Suprapubic skin (tissue), 4 donors: ENCODE results near the gene THRB. TPM values are rescaled to one million over a fixed set of nuclear protein-coding genes. Genes with fewer than 3 reads are reported as not detected.

Experiments
- DNase-seq, 2 donors: peaks; one replicate each; pipeline ENCODE4 v3.0.0-alpha.2; 2019; ENCODE audit warnings: low spot score in 2 of 2
- H3K27ac ChIP-seq: fragments of 200-600 bp; sonication (generic); one replicate; pipeline ENCODE4 v1.5.1; 2019
- H3K27me3 ChIP-seq: fragments of 200-600 bp; sonication (generic); one replicate; pipeline ENCODE4 v1.5.1; 2019
- H3K36me3 ChIP-seq: fragments of 200-600 bp; sonication (generic); one replicate; pipeline ENCODE4 v1.5.1; 2019
- H3K4me1 ChIP-seq: fragments of 200-600 bp; sonication (generic); one replicate; pipeline ENCODE4 v1.5.1; 2019
- H3K4me3 ChIP-seq: fragments of 200-600 bp; sonication (generic); one replicate; pipeline ENCODE4 v1.5.1; 2019; ENCODE audit warnings: mild to moderate bottlenecking
- H3K9me3 ChIP-seq: fragments of 200-600 bp; sonication (generic); one replicate; pipeline ENCODE4 v1.5.1; 2019
- CTCF ChIP-seq, 2 donors: fragments of 200-600 bp in 1 of 2; fragments of 450-650 bp in 1 of 2; sonication (generic) in 1 of 2; IDR thresholded peaks; one replicate each; pipeline ENCODE4 v1.5.1; 2016 to 2019; ENCODE audit warnings: antibody characterized with exemption in 2 of 2, mild to moderate bottlenecking in 1 of 2, moderate library complexity in 1 of 2
- EP300 ChIP-seq: sonication (generic); formaldehyde crosslinking; IDR thresholded peaks from one replicate; pipeline ENCODE4 v1.6.1; 2017; ENCODE audit warnings: antibody characterized with exemption
- POLR2A ChIP-seq, 2 donors: fragments of 450-650 bp; IDR thresholded peaks; one replicate each; pipeline ENCODE4 v1.6.1; 2017; ENCODE audit warnings: antibody characterized with exemption in 2 of 2, mild to moderate bottlenecking in 2 of 2, moderate library complexity in 2 of 2
- POLR2AphosphoS5 ChIP-seq, 3 donors: sonication (generic); formaldehyde crosslinking; IDR thresholded peaks; one replicate each; pipeline ENCODE4 v1.6.1; 2017; ENCODE audit warnings: antibody characterized with exemption in 3 of 3
- WGBS: methylation state at CpG from one replicate; pipeline ENCODE4 v1.1.5; 2018; 5-methylcytosine and 5-hydroxymethylcytosine counted together
- total RNA-seq, 4 donors: library from RNA; depleted of rRNA; stranded (reverse); fragments of >200 nt; gene quantifications; one replicate each; pipeline ENCODE4 v1.1.0, GENCODE V29; 2016

Gene THRB
- total RNA-seq, 4 donors from 2014 or later = 16.6 to 32.9 (median 24.4) TPM

GRCh38 chr3:24302396-24302795, 192.3 kb downstream of the THRB start:
- Histone ChIP-seq H3K36me3 (no peaks in the 10 kb centered on the region), H3K9me3 (no peaks in the 10 kb centered on the region), H3K4me1 (peaks cover 15% of the 10 kb centered on the region), H3K27me3 (no peaks in the 10 kb centered on the region), H3K4me3 (no peak overlapping the region), H3K27ac (no peak overlapping the region)
- DNase-seq = no peak
- WGBS = 88% methylated on average over 2 of the region's 2 CpGs
- TF ChIP-seq POLR2AphosphoS5 (IDR thresholded peaks at IDR 0.05) (no peak), EP300 (no peak), POLR2A (IDR thresholded peaks at IDR 0.05) (no peak)

- Histone ChIP-seq H3K27ac (no peak overlapping the region), H3K9me3 (no peaks in the 10 kb centered on the region), H3K36me3 (no peaks in the 10 kb centered on the region), H3K4me3 (no peak overlapping the region), H3K4me1 (peaks cover 14% of the 10 kb centered on the region), H3K27me3 (no peaks in the 10 kb centered on the region)
- WGBS = 96% methylated on average over 2 of the region's 2 CpGs
- no peak for DNase-seq
- TF ChIP-seq POLR2AphosphoS5 (IDR thresholded peaks at IDR 0.05) (no peak), EP300 (no peak), CTCF (IDR thresholded peaks at IDR 0.05) (no peak), POLR2A (IDR thresholded peaks at IDR 0.05) (no peak)
These were observed 193.7 kb downstream of the THRB start for GRCh38 chr3:24300949-24301348.

GRCh38 chr3:24299806-24300626, 194.6 kb downstream of the THRB start:
- no peaks in the 10 kb centered on the region for H3K9me3 ChIP-seq
- no peaks in the 10 kb centered on the region for H3K27me3 ChIP-seq
- H3K27ac ChIP-seq = no peak overlapping the region
- H3K36me3 ChIP-seq = no peaks in the 10 kb centered on the region
- H3K4me1 ChIP-seq = peaks cover 7% of the 10 kb centered on the region
- WGBS = 51% methylated on average over 6 of the region's 6 CpGs
- H3K4me3 ChIP-seq = no peak overlapping the region
- TF ChIP-seq CTCF (IDR thresholded peaks at IDR 0.05) = no peak
- no peak for TF ChIP-seq POLR2AphosphoS5 (IDR thresholded peaks at IDR 0.05)
- TF ChIP-seq POLR2A (IDR thresholded peaks at IDR 0.05) = no peak
- no peak for TF ChIP-seq EP300
- no peak for DNase-seq

DNA sequence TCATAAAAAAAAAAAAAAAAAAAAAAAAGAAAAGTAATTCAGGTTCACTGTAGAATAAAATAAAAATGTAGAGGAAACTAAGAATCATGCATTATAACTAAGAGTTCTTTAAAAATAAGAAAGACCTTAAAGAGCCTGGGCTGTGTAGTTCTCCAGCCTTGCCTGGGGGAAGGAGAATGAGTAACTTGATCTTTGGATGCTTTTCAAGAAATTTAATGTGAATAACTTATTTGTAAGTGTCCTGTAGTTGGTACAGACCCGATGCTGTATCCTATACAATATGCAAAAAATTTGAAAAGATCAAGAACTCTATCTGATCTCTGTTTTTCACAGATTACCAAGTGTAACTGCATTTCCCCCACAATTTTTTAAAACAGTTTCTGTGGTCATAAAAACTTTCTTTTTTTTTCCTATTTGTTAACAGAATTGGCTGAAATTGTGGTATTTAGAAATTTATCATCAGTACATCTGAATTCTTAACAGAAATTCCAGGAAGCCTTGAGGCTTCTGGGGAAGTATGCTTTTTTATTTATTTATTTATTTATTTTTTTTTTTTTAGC, 195.3 kb downstream of the THRB start:
- peaks cover 5% of the 10 kb centered on the region for H3K36me3 ChIP-seq
- DNase-seq = no peak
- no peaks in the 10 kb centered on the region for H3K27me3 ChIP-seq
- H3K9me3 ChIP-seq = peaks cover 2% of the 10 kb centered on the region
- TF ChIP-seq CTCF (IDR thresholded peaks at IDR 0.05) (no peak), EP300 (no peak), POLR2AphosphoS5 (IDR thresholded peaks at IDR 0.05) (no peak), POLR2A (IDR thresholded peaks at IDR 0.05) (no peak)
- peaks cover 7% of the 10 kb centered on the region for H3K4me1 ChIP-seq
- H3K27ac ChIP-seq = no peak overlapping the region
- H3K4me3 ChIP-seq = no peak overlapping the region
- 20% methylated on average over 1 of the region's 1 CpG for WGBS

DNA sequence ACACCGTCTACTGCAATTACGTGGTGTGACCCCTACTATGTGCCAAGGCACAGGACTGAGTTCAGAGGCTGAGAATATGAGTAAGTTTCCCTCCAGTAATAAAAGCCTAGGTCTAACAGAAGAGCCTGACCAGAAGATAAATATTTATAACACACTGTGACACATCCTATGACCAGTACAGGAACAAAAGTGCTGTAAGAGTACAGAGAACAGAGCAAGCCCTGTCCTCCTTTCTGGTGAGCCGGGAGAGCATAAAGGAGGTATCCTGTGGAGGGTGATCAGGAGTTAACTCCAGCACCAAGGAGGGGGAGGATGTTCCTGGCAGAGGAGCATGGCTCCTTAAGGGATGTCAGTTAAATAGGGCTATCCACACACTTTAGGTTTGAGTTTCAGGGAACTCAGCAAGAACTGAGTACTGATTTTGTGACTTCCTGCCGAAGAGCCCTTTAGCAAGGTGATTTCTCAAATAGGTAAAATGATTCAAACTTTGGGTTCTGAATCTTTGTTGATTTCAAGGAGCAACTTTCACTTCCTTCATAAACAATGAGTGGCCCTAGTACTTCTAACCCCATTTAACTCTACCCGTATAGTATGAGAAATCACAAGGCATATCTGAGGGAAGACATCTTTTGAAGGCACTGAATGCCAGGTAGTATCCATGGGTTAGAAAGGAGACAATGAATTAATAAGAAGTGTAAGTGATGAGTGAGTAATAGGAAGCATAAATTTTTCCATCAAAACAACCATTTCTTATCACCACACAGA, 198.0 kb downstream of the THRB start:
- Histone ChIP-seq H3K27me3 (no peaks in the 10 kb centered on the region), H3K27ac (no peak overlapping the region), H3K4me3 (no peak overlapping the region), H3K36me3 (peaks cover 13% of the 10 kb centered on the region), H3K4me1 (peaks cover 7% of the 10 kb centered on the region), H3K9me3 (peaks cover 7% of the 10 kb centered on the region)
- DNase-seq = no peak
- WGBS = 88% methylated on average over 5 of the region's 5 CpGs
- TF ChIP-seq POLR2AphosphoS5 (IDR thresholded peaks at IDR 0.05) = no peak
- TF ChIP-seq EP300 = no peak
- no peak for TF ChIP-seq CTCF (IDR thresholded peaks at IDR 0.05)
- no peak for TF ChIP-seq POLR2A (IDR thresholded peaks at IDR 0.05)
